Ramos (cell line): ENCODE measurements around the gene GM2A.
"Not testable (repeated sequence)": the region's sequence is repeated elsewhere in the genome, so short reads cannot be mapped to it uniquely, and the experiment has no call there.

ENCODE experiments used
- in situ Hi-C: fragments of 300-500 bp; cut with MboI; formaldehyde crosslinking; loops from one replicate; pipeline ENCODE4 v1.14.3; 2022; ENCODE audit warnings: low sequenced_read_pairs; ENCODE audit not compliant: unreplicated experiment

The GM2A gene

GRCh38 chr5:151283120-151283825, 30.3 kb downstream of the GM2A start:
- in situ Hi-C loops: no loop called here

DNA sequence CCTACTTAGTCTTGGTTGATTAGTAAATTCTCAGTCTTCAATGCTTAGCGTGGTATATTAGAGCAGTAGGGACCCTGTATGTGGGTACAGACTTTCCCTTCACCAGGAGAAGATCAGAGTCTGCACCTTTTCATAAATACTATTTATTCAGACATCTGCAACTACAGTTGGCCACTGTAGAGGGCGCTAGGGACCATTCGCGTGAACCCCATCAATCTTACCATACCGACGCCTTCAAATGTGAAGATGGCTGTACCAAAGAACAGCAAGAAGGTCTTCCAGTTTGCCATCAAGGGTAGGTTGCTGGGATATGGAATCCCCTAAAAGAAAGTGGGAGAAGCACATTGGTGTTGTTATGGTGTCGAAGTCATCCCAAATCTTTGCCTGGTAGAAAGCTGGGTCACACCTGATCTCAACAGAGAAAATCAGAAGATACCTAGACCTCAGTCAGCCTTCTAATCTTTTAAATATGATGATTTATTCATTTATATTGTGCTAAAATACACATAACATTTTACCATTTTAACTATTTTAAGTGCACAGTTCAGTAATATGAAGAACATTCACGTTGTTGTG, 31.5 kb downstream of the GM2A start:
- in situ Hi-C loops: no loop called here

- in situ Hi-C loops: no loop called here
These were observed 32.7 kb downstream of the GM2A start for GRCh38 chr5:151285683-151286082.

GRCh38 chr5:151286246-151286645, 33.3 kb downstream of the GM2A start:
- in situ Hi-C loops: no loop called here

GRCh38 chr5:151288180-151288579, 35.2 kb downstream of the GM2A start:
- in situ Hi-C loops: no loop called here

DNA sequence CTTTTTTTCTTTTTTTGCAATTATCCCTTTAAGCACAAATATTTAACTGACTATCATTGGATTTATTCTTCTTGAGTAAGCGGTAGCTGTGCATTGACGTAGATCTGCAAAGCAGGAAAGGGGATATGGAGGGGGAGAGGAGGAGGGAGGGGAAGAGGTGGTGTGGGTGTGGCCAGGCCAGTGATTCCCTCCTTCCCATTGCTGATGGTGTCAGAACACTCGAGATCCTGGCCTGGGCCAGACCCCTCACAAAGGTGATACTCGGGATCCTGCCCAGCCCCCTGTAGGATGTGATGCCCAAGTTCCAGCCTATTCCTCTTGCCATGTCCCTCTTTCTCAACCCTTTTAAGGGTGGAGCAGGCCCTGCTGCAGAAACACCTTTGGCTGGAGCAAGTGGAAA, 40.6 kb downstream of the GM2A start:
- in situ Hi-C loops: no loop called here

GRCh38 chr5:151295138-151295537, 42.2 kb downstream of the GM2A start:
- in situ Hi-C loops: no loop called here

DNA sequence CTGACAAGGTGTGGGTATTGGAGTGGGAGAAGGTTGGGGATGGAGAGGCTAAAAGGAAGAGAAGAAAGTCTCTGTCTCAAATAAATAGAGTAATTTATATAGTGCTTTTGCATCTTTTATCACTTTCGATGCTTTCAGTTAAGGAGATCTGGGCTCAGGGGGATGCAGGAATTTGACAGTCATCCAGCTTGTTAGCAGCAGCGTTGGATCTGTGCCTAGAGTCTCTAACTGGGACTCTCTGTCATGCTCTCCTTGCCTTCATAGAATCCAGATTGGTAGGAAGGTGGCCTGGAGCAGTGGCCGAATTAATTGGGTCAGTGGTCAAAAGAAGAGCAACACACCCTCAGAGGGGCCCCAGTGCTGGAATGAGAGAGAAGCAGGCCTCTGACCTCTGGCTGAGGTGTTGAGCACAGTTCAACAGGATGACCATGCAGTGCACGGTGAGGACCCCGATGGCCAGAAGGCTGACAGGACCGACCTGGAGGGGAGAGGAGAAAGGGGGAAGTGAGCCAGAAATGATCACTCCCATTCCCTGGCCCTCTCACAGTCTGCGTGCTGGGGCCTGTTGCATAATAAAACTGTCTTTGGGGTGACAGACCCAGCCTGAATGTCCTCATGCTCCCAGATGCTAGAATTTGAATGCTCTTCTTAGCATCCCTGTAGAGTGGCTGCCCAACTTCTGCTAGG, 42.9 kb downstream of the GM2A start:
- in situ Hi-C loops: no loop called here

- in situ Hi-C loops: no loop called here
These were observed 43.5 kb downstream of the GM2A start for GRCh38 chr5:151296478-151296830.

DNA sequence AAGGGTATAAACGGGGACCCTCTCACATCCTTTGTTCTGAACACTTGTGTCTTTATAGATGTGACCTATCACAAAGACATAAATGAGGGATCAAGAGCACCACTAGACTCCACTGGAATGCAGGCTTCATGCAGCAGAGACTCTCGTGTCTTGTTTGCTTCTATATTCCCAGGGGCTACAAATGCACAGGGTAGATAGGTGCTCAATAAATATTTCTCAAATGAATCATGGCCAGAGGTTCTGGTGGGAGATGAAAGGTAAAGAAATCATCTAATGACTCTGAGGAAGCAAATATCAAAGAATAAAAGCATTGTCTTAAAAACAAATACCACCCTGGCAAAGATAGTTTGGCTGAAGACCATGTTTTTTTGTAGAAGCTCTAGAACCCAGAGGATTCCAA, 44.0 kb downstream of the GM2A start:
- in situ Hi-C loops: no loop called here

DNA sequence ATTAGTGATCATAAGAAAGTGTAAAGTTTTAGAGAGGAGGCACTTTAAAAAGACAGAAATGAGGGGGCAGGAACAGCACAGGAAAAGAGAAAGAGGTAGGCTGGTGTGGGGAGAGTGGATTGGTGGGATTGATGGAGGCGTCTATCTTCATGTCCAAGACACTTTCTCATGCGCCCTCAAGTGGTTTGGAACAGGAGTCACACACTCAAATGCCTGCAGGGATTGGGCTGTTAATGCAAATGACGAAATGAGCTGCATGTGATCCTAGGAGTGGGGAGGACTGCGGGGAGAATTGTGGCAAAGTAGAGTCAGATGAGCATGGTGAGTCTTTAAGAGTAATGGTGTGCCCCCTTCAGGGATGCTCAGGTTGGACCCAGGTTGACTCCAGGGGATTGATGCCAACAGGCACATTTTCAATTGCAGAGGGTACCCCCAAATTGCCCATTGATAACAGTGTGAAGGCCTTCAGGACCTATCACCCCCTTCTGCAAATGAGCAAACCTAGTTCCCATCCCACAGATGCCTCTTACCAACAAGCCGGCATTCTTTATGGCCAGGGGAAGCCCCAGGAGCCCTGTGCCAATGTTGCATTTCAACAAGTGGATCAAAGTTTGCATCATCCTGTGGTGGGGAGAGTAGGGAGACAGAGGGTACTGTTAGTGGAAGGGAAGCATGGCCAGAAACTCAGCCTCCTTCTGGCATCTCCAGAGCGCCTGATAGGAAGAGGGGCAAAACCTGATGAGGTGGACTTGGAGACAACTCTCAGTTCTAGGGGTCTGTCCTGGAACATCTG, 45.3 kb downstream of the GM2A start:
- in situ Hi-C loops: no loop called here

DNA sequence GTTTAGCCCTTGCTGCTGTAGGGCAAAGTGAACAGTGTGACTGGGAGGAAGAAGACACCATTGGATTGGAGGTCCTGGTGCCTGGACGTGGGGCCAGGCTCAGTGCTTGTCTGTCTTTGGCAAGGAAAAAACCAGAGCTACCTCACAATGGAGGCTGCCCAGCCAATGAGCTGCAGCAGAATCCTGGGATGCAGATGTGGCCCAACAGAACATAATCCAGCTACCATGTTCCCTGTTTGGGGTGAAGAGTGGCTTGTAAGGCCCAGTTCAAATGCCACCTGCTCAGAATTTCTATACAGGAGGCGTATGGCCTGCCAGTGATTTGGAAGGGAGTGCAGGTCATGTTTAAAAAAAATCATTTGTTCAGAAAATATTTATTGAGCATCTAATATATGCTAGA, 50.7 kb downstream of the GM2A start, which contains the start of gene SLC36A3:
Gene SLC36A3, minus strand, starts transcription at position 101 of the 400 bp plus-strand sequence. CDS start 412 bp downstream, outside the sequence.
- in situ Hi-C loops: no loop called here

DNA sequence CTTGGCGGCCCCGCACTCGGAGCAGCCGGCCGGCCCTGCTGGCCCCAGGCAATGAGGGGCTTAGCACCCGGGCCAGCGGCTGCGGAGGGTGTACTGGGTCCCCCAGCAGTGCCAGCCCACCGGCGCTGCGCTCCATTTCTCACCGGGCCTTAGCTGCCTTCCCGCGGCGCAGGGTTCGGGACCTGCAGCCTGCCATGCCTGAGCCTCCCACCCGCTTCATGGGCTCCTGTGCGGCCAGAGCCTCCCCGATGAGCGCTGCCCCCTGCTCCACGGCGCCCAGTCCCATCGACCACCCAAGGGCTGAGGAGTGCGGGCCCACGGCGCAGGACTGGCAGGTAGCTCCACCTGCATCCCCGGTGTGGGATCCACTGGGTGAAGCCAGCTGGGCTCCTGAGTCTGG, 56.3 kb downstream of the GM2A start:
- in situ Hi-C loops: not testable (repeated sequence)

DNA sequence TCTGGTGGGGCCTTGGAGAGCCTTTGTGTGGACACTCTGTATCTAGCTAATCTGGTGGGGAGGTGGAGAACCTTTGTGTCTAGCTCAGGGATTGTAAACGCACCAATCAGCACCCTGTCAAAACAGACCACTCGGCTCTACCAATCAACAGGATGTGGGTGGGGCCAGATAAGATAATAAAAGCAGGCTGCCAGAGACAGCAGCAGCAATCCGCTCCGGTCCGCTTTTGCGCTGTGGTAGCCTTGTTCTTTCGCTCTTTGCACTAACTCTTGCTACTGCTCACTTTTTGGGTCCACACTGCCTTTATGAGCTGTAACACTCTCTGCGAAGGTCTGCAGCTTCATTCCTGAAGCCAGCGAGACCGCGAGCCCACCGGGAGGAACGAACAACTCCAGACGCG, 56.8 kb downstream of the GM2A start:
- in situ Hi-C loops: not testable (repeated sequence)

- in situ Hi-C loops: no loop called here
These were observed 57.9 kb downstream of the GM2A start for GRCh38 chr5:151310932-151311331.

DNA sequence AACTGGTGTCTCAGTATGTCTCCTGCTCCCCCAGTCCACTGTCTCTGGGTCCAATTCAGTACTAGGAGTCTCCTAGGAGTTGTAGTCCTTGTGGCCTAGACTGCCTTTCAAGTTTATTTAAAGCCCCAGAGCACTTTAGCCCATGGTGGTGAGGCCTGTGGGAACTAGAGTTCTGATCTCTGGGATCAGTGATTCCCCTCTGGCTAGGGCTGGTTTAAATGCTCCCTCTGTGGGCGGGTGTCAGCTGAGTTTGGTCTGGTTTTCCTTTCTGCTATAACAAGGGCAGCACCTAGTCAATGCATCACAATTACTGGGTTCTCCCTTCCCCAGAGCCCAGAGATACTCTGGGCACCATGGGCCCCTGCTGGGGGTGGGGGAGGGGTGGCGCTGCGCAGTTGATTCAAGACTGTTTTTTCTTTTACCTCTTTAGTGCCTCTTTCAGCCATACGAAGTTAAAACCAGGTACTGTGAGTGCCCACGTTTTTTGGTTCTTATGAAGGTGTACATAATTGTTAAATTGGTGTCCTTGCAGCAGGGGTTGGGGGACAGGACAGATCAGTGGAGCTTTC, 59.9 kb downstream of the GM2A start:
- in situ Hi-C loops: no loop called here

- in situ Hi-C loops: no loop called here
These were observed 60.4 kb downstream of the GM2A start for GRCh38 chr5:151313357-151313756.

- in situ Hi-C loops: no loop called here
These were observed 63.1 kb downstream of the GM2A start for GRCh38 chr5:151315998-151316597.

GRCh38 chr5:151317871-151318270, 64.9 kb downstream of the GM2A start:
- in situ Hi-C loops: no loop called here
